Heart right ventricle (tissue), 16 donors: ENCODE measurements around the gene TNS2. TPM values are rescaled to one million over a fixed set of nuclear protein-coding genes. Genes with fewer than 3 reads are reported as not detected.

Experiments
- ATAC-seq, 8 donors: fragments of 200-7000 bp; cut with Tn5 transposase; one replicate each; pipeline ENCODE4 v1.9.1; 2020; ENCODE audit warnings: mild to moderate bottlenecking in 8 of 8, moderate library complexity in 8 of 8, moderate number of reproducible peaks in 1 of 8
- DNase-seq, 2 donors: peaks; one replicate each; pipeline ENCODE4 v3.0.0-alpha.2; 2020
- H3K27ac ChIP-seq, 10 donors: fragments of 200-600 bp; sonication (generic) in 2 of 10; one replicate each; pipeline versions ENCODE4 v1.5.0 to v1.8.0; 2020 to 2022; ENCODE audit warnings: mild to moderate bottlenecking in 3 of 10
- H3K27me3 ChIP-seq, 7 donors: fragments of 200-600 bp; one replicate each; pipeline ENCODE4 v1.8.0; 2021 to 2022; ENCODE audit warnings: mild to moderate bottlenecking in 2 of 7
- H3K36me3 ChIP-seq, 9 donors: fragments of 200-600 bp; sonication (generic) in 1 of 9; one replicate each; pipeline versions ENCODE4 v1.5.0 to v1.8.0; 2020 to 2022; ENCODE audit warnings: mild to moderate bottlenecking in 2 of 9
- H3K4me1 ChIP-seq, 9 donors: fragments of 200-600 bp; sonication (generic) in 1 of 9; one replicate each; pipeline versions ENCODE4 v1.5.0 to v1.8.0; 2020 to 2022; ENCODE audit warnings: mild to moderate bottlenecking in 4 of 9
- H3K4me3 ChIP-seq, 10 donors: fragments of 200-600 bp; sonication (generic) in 2 of 10; one replicate each; pipeline versions ENCODE4 v1.5.0 to v1.8.0; 2020 to 2022; ENCODE audit warnings: mild to moderate bottlenecking in 7 of 10, moderate library complexity in 2 of 10
- H3K9me3 ChIP-seq, 11 donors: fragments of 200-600 bp in 10 of 11; sonication (generic) in 2 of 11; one replicate each; pipeline versions ENCODE4 v1.5.0 to v1.8.0; 2013 to 2022; ENCODE audit warnings: mild to moderate bottlenecking in 2 of 11, control low read depth in 1 of 11, moderate library complexity in 1 of 11
- WGBS, 2 donors: extraction: QIAGEN DNeasy Blood & Tissue Kit; methylation state at CpG; one replicate each; pipeline ENCODE4 v1.1.7; 2013; ENCODE audit warnings: inconsistent platforms in 1 of 2; 5-methylcytosine and 5-hydroxymethylcytosine counted together
- intact Hi-C, 10 donors: fragments of 100-400 bp; cut with DNase I; formaldehyde crosslinking; loops; one replicate each; pipeline versions ENCODE4 v1.11.1 to v1.14.2; 2022
- polyA plus RNA-seq, 2 donors: library from polyadenylated mRNA; stranded (reverse); fragments of 200-250 nt; gene quantifications; one replicate each; pipeline ENCODE4 v1.2.3, GENCODE V29; 2013
- total RNA-seq, 10 donors: library from RNA; stranded (reverse); fragmentation: NEBNext Ultra II Directional in 3 of 10; extraction: Animal tissue kit (Norgen Biotek cat#: 25700) in 3 of 10; gene quantifications; one replicate each; pipeline versions ENCODE4 v1.2.1 to v1.2.4, GENCODE V29; 2021 to 2023
- TF ChIP-seq, protein P1 (sequence below), 9 donors: fragments of 200-600 bp; sonication (generic) in 2 of 9; IDR thresholded peaks; one replicate each; pipeline versions ENCODE4 v1.5.0 to v1.8.0; 2021 to 2022; ENCODE audit warnings: antibody characterized with exemption in 9 of 9, mild to moderate bottlenecking in 5 of 9, moderate library complexity in 1 of 9
- donor health status: Arrhythmogenic right ventricular cardiomyopathy.
- donor health status: ischemic (EF 13 %, LVEDD 7.1; RV severe dilation, severe dysfunction).
- donor health status: healthy with polysubstance abuse.
- donor health status: DM: no; HTN: yes; CAD: no.
- donor health status: DM: no; HTN: no; CAD: no.
- donor health status: ischemic (EF 25% LVEDD 6.9; RV normal size, moderate dysfunction).
- donor health status: ischemic (EF 25% LVEDD 5.7; RV mildly dilated, moderate dysfunction).
- donor health status: healthy.
- donor health status: DM: yes; HTN: yes; CAD: no.
- donor health status: Ischemic cardiomyopathy.
- donor health status: ischemic (EF 35%, LVEDD 5.7; RV mildly dilated, moderate dysfunction).
- donor health status: nonischemic (EF 11% LVEDD 7.7; RV severe dilation, severe dysfunction).
- donor health status: DM: yes; HTN: yes; CAD: no.
- donor health status: PGD.
- donor health status: ischemic (EF 29% LVEDD 5.4; RV normal size, mild dysfunction).
- donor health status: nonischemic (EF 23%, LVEDD 6.1; RV moderate dilation, normal function).

The TNS2 gene
- total and polyA plus RNA-seq, 12 donors: 60.6 to 364 (median 77.1) TPM

DNA sequence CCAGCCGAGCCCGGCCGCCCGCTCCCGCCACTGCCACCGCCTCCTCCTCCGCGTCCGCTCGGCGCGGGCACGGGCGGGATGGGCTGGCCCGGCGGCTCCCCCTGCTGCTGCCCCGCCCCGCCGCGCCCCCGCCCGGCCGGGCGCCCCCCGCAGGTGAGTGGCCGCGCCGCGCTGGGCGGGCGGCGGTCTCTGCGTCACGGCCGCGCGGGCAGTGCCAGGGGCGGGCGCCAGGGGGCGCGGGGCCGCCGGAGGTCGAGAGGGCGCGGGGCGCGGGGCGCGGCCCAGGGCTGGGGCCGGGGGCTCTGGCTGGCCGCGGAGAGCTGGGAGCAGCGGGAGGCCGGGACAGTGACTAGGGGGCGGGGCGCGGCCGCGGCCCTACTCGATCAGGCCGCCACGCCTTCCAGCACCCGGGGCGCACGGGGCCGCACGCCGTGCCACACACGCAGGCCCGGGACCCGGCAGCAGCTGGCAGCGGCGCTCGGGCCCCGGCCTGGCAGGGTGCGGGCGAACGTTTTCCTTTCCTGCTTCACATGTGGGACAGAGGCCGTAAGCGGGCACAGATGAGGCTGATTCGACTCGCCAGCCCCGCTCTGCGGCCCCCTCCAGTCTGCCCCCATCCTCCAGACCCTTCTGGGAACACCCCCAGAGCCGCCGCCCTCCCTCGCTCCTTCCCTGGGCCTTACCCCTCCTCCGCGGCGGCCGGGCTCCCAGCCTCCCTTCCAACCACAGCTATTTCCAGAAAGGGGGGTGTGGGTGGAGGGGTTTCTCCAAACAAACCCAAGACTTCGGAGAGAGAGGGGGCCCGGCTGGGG is 2.4 kb upstream of the TNS2 start:
- whole genome bisulfite sequencing, 2 donors: 1% methylated on average over 49 to 94 of the region's 94 CpGs
- DNase-seq: peak; percentile 83 to 85

DNA sequence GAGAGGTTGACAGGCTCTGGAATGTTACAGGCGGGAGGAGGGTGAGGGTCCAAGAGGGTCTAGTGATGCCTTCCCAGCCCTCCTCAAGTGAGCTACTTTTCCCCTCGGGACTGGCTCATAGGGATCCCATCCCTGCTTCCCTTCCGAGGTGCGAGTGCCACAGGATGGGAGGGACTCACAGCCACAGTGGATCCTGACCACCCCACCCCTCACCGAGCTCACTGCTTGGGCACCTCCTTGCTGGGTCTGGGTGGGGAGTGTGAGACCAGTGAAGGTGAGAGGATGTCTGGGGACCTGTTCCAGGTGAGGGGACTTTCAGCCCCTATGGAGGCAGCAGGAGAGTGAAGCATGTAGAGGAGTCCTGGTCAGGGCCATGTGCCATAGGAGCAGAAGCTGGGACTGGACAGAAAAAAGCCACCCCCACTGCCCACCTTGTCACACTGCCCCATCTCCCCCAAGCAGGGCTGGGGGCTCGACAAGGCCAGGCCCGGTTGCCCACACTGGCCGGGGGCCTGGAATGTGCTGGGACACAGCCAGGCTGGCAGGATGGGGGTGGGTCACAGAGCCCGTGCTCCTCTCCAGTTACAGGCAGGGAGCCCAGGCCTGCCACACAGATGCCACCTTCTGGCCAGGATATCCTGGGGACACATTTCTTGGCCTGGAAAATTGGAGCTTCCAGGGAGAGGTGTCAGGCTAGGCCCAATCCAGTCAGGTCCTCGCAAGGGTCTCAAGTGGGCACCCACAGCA is 1.7 kb upstream of the TNS2 start:
- H3K36me3 ChIP-seq: peaks cover 0 to 10% (median 0%) of the 10 kb centered on the region in 9 donors
- WGBS, 2 donors: 11% methylated on average over 10 of the region's 10 CpGs
- ATAC-seq: peak; percentile 1 to 41 (median 15)
- DNase-seq: peak; percentile 80
- no peaks in the 10 kb centered on the region for H3K9me3 ChIP-seq
- peaks cover 38 to 91% (median 82%) of the 10 kb centered on the region in 9 donors for H3K4me1 ChIP-seq
- TF ChIP-seq, protein P1, sequence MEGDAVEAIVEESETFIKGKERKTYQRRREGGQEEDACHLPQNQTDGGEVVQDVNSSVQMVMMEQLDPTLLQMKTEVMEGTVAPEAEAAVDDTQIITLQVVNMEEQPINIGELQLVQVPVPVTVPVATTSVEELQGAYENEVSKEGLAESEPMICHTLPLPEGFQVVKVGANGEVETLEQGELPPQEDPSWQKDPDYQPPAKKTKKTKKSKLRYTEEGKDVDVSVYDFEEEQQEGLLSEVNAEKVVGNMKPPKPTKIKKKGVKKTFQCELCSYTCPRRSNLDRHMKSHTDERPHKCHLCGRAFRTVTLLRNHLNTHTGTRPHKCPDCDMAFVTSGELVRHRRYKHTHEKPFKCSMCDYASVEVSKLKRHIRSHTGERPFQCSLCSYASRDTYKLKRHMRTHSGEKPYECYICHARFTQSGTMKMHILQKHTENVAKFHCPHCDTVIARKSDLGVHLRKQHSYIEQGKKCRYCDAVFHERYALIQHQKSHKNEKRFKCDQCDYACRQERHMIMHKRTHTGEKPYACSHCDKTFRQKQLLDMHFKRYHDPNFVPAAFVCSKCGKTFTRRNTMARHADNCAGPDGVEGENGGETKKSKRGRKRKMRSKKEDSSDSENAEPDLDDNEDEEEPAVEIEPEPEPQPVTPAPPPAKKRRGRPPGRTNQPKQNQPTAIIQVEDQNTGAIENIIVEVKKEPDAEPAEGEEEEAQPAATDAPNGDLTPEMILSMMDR (IDR thresholded peaks at IDR 0.05): peak in 4 of 9 donors; percentile 22 to 39 (median 34)
- H3K27ac ChIP-seq: peak overlapping the region; percentile 95 to 100 (median 100)
- intact Hi-C loops: loop anchor here in 2 of 10 donors (5.0 kb wide), 1 partner anchor 41 kb away; the partner anchor contains the start of gene EIF4B (in 2 of the 2)
- H3K27me3 ChIP-seq: peaks cover 0 to 5% (median 0%) of the 10 kb centered on the region in 7 donors
- peak overlapping the region; percentile 24 to 92 (median 74) for H3K4me3 ChIP-seq

More for the DNA sequence above, 2.4 kb upstream of the TNS2 start:
- H3K27ac ChIP-seq: peak overlapping the region; percentile 96 to 100 (median 100)
- peak overlapping the region; percentile 24 to 92 (median 78) for H3K4me3 ChIP-seq
- peaks cover 33 to 91% (median 75%) of the 10 kb centered on the region in 9 donors for H3K4me1 ChIP-seq
- H3K27me3 ChIP-seq: peaks cover 0 to 5% (median 0%) of the 10 kb centered on the region in 7 donors
- H3K9me3 ChIP-seq: no peaks in the 10 kb centered on the region
- peaks cover 0 to 13% (median 0%) of the 10 kb centered on the region in 9 donors for H3K36me3 ChIP-seq
- intact Hi-C loops: loop anchor here in 2 of 10 donors (5.0 kb wide), 1 partner anchor 40 kb away; the partner anchor contains the start of gene EIF4B (in 2 of the 2)
- TF ChIP-seq, protein P1 (IDR thresholded peaks at IDR 0.05): peak in 4 of 9 donors; percentile 12 to 46 (median 37)
- ATAC-seq: peak in 7 of 8 donors; percentile 14 to 26 (median 18)

- TF ChIP-seq, protein P1 (IDR thresholded peaks at IDR 0.05): no peak
- ATAC-seq (peak; percentile 4 to 52 (median 30)), DNase-seq (peak; percentile 83 to 90)
- Histone ChIP-seq H3K36me3 (peaks cover 0 to 17% (median 0%) of the 10 kb centered on the region in 9 donors), H3K9me3 (no peaks in the 10 kb centered on the region), H3K4me1 (peaks cover 42 to 91% (median 84%) of the 10 kb centered on the region in 9 donors), H3K27me3 (peaks cover 0 to 5% (median 0%) of the 10 kb centered on the region in 7 donors), H3K4me3 (peak overlapping the region; percentile 61 to 92 (median 75)), H3K27ac (peak overlapping the region; percentile 95 to 100 (median 100))
- WGBS, 2 donors: 4 to 19% methylated on average over 6 of the region's 6 CpGs
- intact Hi-C loops: loop anchor here in 2 of 10 donors (5.0 kb wide), 1 partner anchor 42 kb away; the partner anchor contains the start of gene EIF4B (in 2 of the 2)
Measured at GRCh38 chr12:53048780-53049401, 974 bp upstream of the TNS2 start.
